K562 (cell line): ENCODE results near the gene TECPR1. TPM values are rescaled to one million over a fixed set of nuclear protein-coding genes. Genes with fewer than 3 reads are reported as not detected.

Source experiments
- ATAC-seq: fragments of 200-7000 bp; cut with Tn5 transposase; 3 replicates; pipeline ENCODE4 v1.9.1; 2020; ENCODE audit warnings: moderate library complexity
- BruUV-seq: library from RNA; stranded (reverse); fragments of 400-500 nt; replicated peaks from 2 replicates; lab custom pipeline; 2021; lab: Mats Ljungman, UMichigan
- CTCF ChIA-PET: fragments of 300-600 bp; formaldehyde crosslinking; extraction: SDS; loops from one replicate; lab custom pipeline; 2021; ENCODE audit warnings: low intra/inter-chr PET ratio; lab: Yijun Ruan, JAX
- POLR2A ChIA-PET: fragments of 300-600, 350-650 bp; sonication (Branson Sonifier 250); formaldehyde crosslinking; extraction: SDS; loops from one replicate; lab custom pipeline; 2021; ENCODE audit warnings: antibody characterized with exemption, inconsistent platforms; lab: Yijun Ruan, JAX
- DNase-seq, 4 experiments: peaks; one replicate each; pipeline versions ENCODE4 v3.0.0 to v3.0.0-alpha.2; 2011 to 2018; ENCODE audit warnings: low spot score in 3 of 4, mixed read lengths in 3 of 4; ENCODE audit errors: extremely low read depth in 1 of 4
- FAIRE-seq: peaks from 2 replicates; lab custom pipeline; 2011; peaks lifted over from hg19 to GRCh38; lab: Jason Lieb, UNC
- H2AFZ ChIP-seq: 2 replicates; pipeline ENCODE4 v1.6.0; 2011; ENCODE audit warnings: low read depth, low read length, control low read depth, inconsistent platforms
- H3K27ac ChIP-seq: fragments of 200-600 bp; 3 replicates; pipeline ENCODE4 v1.8.0; 2011; ENCODE audit warnings: low read depth, mild to moderate bottlenecking, control low read depth, inconsistent platforms, low read length, moderate library complexity, mixed read lengths; ENCODE audit errors: extremely low read depth
- H3K27me3 ChIP-seq, 2 experiments: fragments of 300-600 bp in 1 of 2; 2 replicates in 1 of 2; 3 replicates in 1 of 2; pipeline versions ENCODE4 v1.6.0 to v1.8.0; 2011; ENCODE audit warnings: inconsistent platforms in 2 of 2, low read length in 2 of 2, mild to moderate bottlenecking in 1 of 2, mixed read lengths in 1 of 2, moderate library complexity in 1 of 2; ENCODE audit not compliant: control insufficient read depth in 2 of 2, insufficient read depth in 2 of 2
- H3K36me3 ChIP-seq: fragments of 300-600 bp; 3 replicates; pipeline ENCODE4 v1.8.0; 2011; ENCODE audit warnings: mild to moderate bottlenecking, low read length, inconsistent platforms; ENCODE audit not compliant: control insufficient read depth, insufficient read depth
- H3K4me1 ChIP-seq, 2 experiments: fragments of 200-600 bp in 1 of 2; replicated peaks in 1 of 2; 2 replicates in 1 of 2; 3 replicates in 1 of 2; pipeline versions ENCODE4 v1.5.1 to v1.8.0; 2011; ENCODE audit warnings: inconsistent platforms in 2 of 2, low read length in 2 of 2, mild to moderate bottlenecking in 1 of 2, mixed read lengths in 1 of 2, moderate library complexity in 1 of 2; ENCODE audit not compliant: control insufficient read depth in 2 of 2, insufficient read depth in 2 of 2
- H3K4me2 ChIP-seq: 2 replicates; pipeline ENCODE4 v1.6.1; 2011; ENCODE audit warnings: low read length, control low read depth, inconsistent platforms, mixed read lengths; ENCODE audit not compliant: insufficient read depth
- H3K4me3 ChIP-seq: fragments of 200-600 bp; sonication (generic), shearing (Covaris generic); 2 replicates; pipeline ENCODE4 v1.5.1; 2016; ENCODE audit warnings: control low read depth, inconsistent platforms
- H3K79me2 ChIP-seq: fragments of 200-600 bp; 3 replicates; pipeline ENCODE4 v1.8.0; 2011; ENCODE audit warnings: low read length, inconsistent platforms; ENCODE audit not compliant: control insufficient read depth, insufficient read depth
- H3K9ac ChIP-seq, 2 experiments: 2 replicates each; pipeline versions ENCODE4 v1.6.0 to v1.6.1; 2011; ENCODE audit warnings: low read depth in 2 of 2, low read length in 2 of 2, control low read depth in 1 of 2, inconsistent platforms in 1 of 2, mild to moderate bottlenecking in 1 of 2, mixed read lengths in 1 of 2; ENCODE audit not compliant: insufficient read depth in 1 of 2
- H3K9me1 ChIP-seq: one replicate; pipeline ENCODE4 v1.6.0; 2011; ENCODE audit warnings: inconsistent platforms, mild to moderate bottlenecking, low read length, moderate library complexity; ENCODE audit not compliant: control insufficient read depth, insufficient read depth
- H3K9me3 ChIP-seq: replicated peaks from 2 replicates; pipeline ENCODE4 v1.5.1; 2011; ENCODE audit warnings: low read depth, low read length, inconsistent platforms; ENCODE audit not compliant: control insufficient read depth, insufficient read depth
- H4K20me1 ChIP-seq: replicated peaks from 2 replicates; pipeline ENCODE4 v1.6.1; 2011; ENCODE audit warnings: low read length, inconsistent platforms, mixed read lengths; ENCODE audit not compliant: control insufficient read depth, insufficient read depth
- BDP1 ChIP-seq: IDR thresholded peaks from 3 replicates; pipeline ENCODE4 v1.6.1; 2011; ENCODE audit not compliant: insufficient read length, insufficient read depth
- CSDE1 ChIP-seq, 2 experiments: fragments of 450-650 bp; IDR thresholded peaks; 2 replicates each; pipeline ENCODE4 v1.6.1; 2016; ENCODE audit warnings: mild to moderate bottlenecking in 1 of 2
- FIP1L1 ChIP-seq: fragments of 200-400 bp; formaldehyde crosslinking; IDR thresholded peaks from 2 replicates; pipeline ENCODE4 v1.6.1; 2018; ENCODE audit warnings: mild to moderate bottlenecking, low read depth, low read length; ENCODE audit not compliant: poor library complexity, severe bottlenecking
- TAL1 ChIP-seq: fragments of 450-650 bp; IDR thresholded peaks from 2 replicates; pipeline ENCODE4 v1.6.1; 2016; ENCODE audit warnings: mild to moderate bottlenecking
- WGBS: fragments of 100-300 bp; shearing (Covaris generic); methylation state at CpG from one replicate; pipeline ENCODE4 v1.1.6; 2016; ENCODE audit warnings: low coverage, mixed read lengths; ENCODE audit not compliant: insufficient coverage; ENCODE audit errors: missing lambda C conversion rate; 5-methylcytosine and 5-hydroxymethylcytosine counted together
- in situ Hi-C: fragments of 300-500 bp; cut with MboI; formaldehyde crosslinking; loops from 4 replicates; pipeline ENCODE4 v1.15.0; 2018; ENCODE audit warnings: inconsistent platforms, mixed read lengths
- intact Hi-C: fragments of 100-400 bp; cut with micrococcal nuclease; formaldehyde crosslinking; loops from 2 replicates; pipeline ENCODE4 v1.14.2; 2022
- polyA plus RNA-seq, 8 experiments: library from polyadenylated mRNA; depleted of rRNA in 4 of 8; stranded (reverse) in 5 of 8; unstranded in 3 of 8; fragments of >200 nt; fragmentation: Nextera tagmentation in 2 of 8; fragmentation: Illumina TruSeq in 1 of 8; extraction: Ambion mirVana in 2 of 8; extraction: Trizol in 1 of 8; gene quantifications; 2 replicates each; pipeline versions ENCODE4 v1.2.1 to v1.2.3, GENCODE V29; 2011 to 2014; ENCODE audit warnings: inconsistent platforms in 1 of 8, missing spikeins in 1 of 8
- total RNA-seq, 7 experiments: library from RNA; depleted of rRNA in 6 of 7; stranded (reverse); fragments of >200 nt in 6 of 7; fragmentation: Illumina TruSeq in 2 of 7; extraction: Trizol in 2 of 7; gene quantifications; 2 replicates each; pipeline versions ENCODE4 v1.2.1 to v1.2.3, GENCODE V29; 2011 to 2021; ENCODE audit warnings: low replicate concordance in 1 of 7
- TF ChIP-seq, protein P1 (sequence below): fragments of 450-650 bp; IDR thresholded peaks from 2 replicates; pipeline ENCODE4 v1.6.1; 2016; ENCODE audit warnings: antibody characterized with exemption
- TF ChIP-seq, protein P2 (sequence below): fragments of 250-450 bp; sonication (Bioruptor Pico); IDR thresholded peaks from 2 replicates; pipeline ENCODE4 v1.5.0; 2021; ENCODE audit warnings: mild to moderate bottlenecking, borderline replicate concordance

The TECPR1 gene
- total and polyA plus RNA-seq, 9 of the 15 experiments (the other 6 are each of a cell fraction or from before 2014, with no cell fraction given): 0.17 to 15.0 (median 2.2) TPM

DNA sequence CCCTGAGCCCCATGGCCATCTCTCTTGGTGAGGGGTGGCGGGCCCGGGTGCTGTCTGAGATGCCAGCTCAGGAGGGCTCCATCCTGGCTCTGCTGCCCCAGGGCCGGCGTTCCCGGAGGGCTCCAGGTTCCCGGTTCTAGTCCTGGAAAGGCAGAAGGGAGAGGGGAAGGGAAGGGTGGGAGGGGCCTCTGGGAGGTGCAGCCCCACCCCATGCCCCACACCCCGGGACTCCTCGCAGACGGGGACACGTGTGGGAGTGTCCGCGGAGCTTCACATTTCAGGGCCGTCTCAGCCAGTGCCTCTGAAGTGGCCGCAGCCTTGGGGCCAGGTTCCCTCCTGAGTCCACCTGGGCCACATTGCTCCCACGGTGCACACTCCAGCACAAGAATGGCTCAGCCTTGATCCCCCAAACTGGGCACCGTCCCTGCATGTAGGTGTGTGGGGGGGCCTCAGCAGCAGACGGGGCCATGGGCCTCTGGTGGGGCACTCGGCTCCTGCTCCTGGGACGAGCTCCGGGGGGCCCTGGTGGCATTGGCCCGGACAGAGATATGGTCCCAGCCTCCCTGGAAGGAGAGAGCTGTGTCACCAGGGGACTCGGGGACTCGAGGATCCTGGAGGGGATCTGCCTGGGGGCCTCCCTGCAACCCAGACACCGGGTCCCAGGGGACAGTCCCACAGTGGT, 35.0 kb downstream of the TECPR1 start:
- H3K4me2 ChIP-seq: no peak overlapping the region
- DNase-seq (no peak), FAIRE-seq (no peak), ATAC-seq (no peak)
- POLR2A ChIA-PET: interaction anchor here (0.6 kb wide), 1 partner anchor 16 kb away, joined by 3 read pairs; no protein-coding TSS in a partner anchor
- peaks cover 14 to 42% of the 10 kb centered on the region in 2 experiments; a peak in 4 of 5 replicates for H3K27me3 ChIP-seq
- H4K20me1 ChIP-seq: peaks cover 12% of the 10 kb centered on the region
- H3K4me1 ChIP-seq: peaks cover 11 to 46% of the 10 kb centered on the region in 2 experiments; a peak in 3 of 5 replicates
- intact Hi-C loops (no loop called here), in situ Hi-C loops (no loop called here)
- no peak overlapping the region for H3K4me3 ChIP-seq
- H3K9ac ChIP-seq: 0 out of 4 replicates have a peak overlapping the region, but pooled peaks of 1 of the 2 experiments have one; percentile 23
- no peaks in the 10 kb centered on the region for H3K36me3 ChIP-seq
- no peak for TF ChIP-seq BDP1
- no peak for TF ChIP-seq FIP1L1
- TF ChIP-seq CSDE1 (IDR thresholded peaks at IDR 0.05): no peak
- no peak for TF ChIP-seq TAL1
- TF ChIP-seq, protein P1, sequence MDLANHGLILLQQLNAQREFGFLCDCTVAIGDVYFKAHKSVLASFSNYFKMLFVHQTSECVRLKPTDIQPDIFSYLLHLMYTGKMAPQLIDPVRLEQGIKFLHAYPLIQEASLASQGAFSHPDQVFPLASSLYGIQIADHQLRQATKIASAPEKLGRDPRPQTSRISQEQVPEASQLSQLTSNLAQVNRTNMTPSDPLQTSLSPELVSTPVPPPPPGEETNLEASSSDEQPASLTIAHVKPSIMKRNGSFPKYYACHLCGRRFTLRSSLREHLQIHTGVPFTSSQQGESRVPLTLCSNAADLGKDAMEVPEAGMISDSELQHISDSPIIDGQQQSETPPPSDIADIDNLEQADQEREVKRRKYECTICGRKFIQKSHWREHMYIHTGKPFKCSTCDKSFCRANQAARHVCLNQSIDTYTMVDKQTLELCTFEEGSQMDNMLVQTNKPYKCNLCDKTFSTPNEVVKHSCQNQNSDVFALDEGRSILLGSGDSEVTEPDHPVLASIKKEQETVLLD: no peak
- TF ChIP-seq, protein P2, sequence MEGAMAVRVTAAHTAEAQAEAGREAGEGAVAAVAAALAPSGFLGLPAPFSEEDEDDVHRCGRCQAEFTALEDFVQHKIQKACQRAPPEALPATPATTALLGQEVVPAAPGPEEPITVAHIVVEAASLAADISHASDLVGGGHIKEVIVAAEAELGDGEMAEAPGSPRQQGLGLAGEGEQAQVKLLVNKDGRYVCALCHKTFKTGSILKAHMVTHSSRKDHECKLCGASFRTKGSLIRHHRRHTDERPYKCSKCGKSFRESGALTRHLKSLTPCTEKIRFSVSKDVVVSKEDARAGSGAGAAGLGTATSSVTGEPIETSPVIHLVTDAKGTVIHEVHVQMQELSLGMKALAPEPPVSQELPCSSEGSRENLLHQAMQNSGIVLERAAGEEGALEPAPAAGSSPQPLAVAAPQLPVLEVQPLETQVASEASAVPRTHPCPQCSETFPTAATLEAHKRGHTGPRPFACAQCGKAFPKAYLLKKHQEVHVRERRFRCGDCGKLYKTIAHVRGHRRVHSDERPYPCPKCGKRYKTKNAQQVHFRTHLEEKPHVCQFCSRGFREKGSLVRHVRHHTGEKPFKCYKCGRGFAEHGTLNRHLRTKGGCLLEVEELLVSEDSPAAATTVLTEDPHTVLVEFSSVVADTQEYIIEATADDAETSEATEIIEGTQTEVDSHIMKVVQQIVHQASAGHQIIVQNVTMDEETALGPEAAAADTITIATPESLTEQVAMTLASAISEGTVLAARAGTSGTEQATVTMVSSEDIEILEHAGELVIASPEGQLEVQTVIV: no peak
- CTCF ChIA-PET: no interaction called here
- H3K9me1 ChIP-seq: no peaks in the 10 kb centered on the region
- no peak overlapping the region for H2AFZ ChIP-seq
- no peaks in the 10 kb centered on the region for H3K79me2 ChIP-seq
- no TSS peak for BruUV-seq
- no peaks in the 10 kb centered on the region for H3K9me3 ChIP-seq
- H3K27ac ChIP-seq: no peak overlapping the region
- WGBS: 29% methylated on average over 15 of the region's 24 CpGs
